H9 (cell line): ENCODE results near the gene ANKFY1. TPM values are rescaled to one million over a fixed set of nuclear protein-coding genes. Genes with fewer than 3 reads are reported as not detected.

Experiments used
- DNase-seq: peaks from one replicate; pipeline ENCODE4 v3.0.0-alpha.2; 2017
- H2AFZ ChIP-seq: one replicate; pipeline ENCODE4 v1.6.1; 2013; ENCODE audit warnings: mild to moderate bottlenecking, low read length, control low read depth, moderate library complexity
- H2AK5ac ChIP-seq: 2 replicates; pipeline ENCODE4 v1.6.1; 2013; ENCODE audit warnings: low read length, control low read depth, mixed read lengths; ENCODE audit not compliant: insufficient read length
- H2BK120ac ChIP-seq: one replicate; pipeline ENCODE4 v1.6.1; 2013; ENCODE audit warnings: low read depth, mild to moderate bottlenecking, low read length, control low read depth, inconsistent platforms; ENCODE audit not compliant: poor library complexity, severe bottlenecking
- H2BK12ac ChIP-seq: 2 replicates; pipeline ENCODE4 v1.6.1; 2013; ENCODE audit warnings: low read length, control low read depth, mixed read lengths, low read depth; ENCODE audit not compliant: insufficient read length
- H2BK15ac ChIP-seq: 2 replicates; pipeline ENCODE4 v1.6.1; 2013; ENCODE audit warnings: low read depth, low read length, control low read depth
- H2BK20ac ChIP-seq: one replicate; pipeline ENCODE4 v1.6.1; 2013; ENCODE audit warnings: low read depth, mild to moderate bottlenecking, low read length, control low read depth, inconsistent platforms; ENCODE audit not compliant: poor library complexity, severe bottlenecking
- H2BK5ac ChIP-seq: 2 replicates; pipeline ENCODE4 v1.6.1; 2013; ENCODE audit warnings: low read length, control low read depth, mixed read lengths; ENCODE audit not compliant: insufficient read length
- H3K14ac ChIP-seq: 2 replicates; pipeline ENCODE4 v1.6.1; 2013; ENCODE audit warnings: low read length, control low read depth; ENCODE audit not compliant: insufficient read depth
- H3K18ac ChIP-seq: 2 replicates; pipeline ENCODE4 v1.6.1; 2013; ENCODE audit warnings: low read depth, mild to moderate bottlenecking, mixed read lengths, low read length, control low read depth; ENCODE audit not compliant: insufficient read length
- H3K23ac ChIP-seq: 2 replicates; pipeline ENCODE4 v1.6.1; 2013; ENCODE audit warnings: low read length, control low read depth, mixed read lengths, low read depth; ENCODE audit not compliant: insufficient read length
- H3K23me2 ChIP-seq: 2 replicates; pipeline ENCODE4 v1.6.1; 2013; ENCODE audit warnings: low read depth, mild to moderate bottlenecking, mixed read lengths, low read length, control low read depth; ENCODE audit not compliant: insufficient read length, poor library complexity, severe bottlenecking
- H3K27ac ChIP-seq: 2 replicates; pipeline ENCODE4 v1.5.1; 2013; ENCODE audit warnings: low read length, control low read depth, mixed read lengths, low read depth; ENCODE audit not compliant: insufficient read length
- H3K27me3 ChIP-seq: 2 replicates; pipeline ENCODE4 v1.6.1; 2013; ENCODE audit warnings: low read length, control low read depth, inconsistent platforms; ENCODE audit not compliant: insufficient read depth
- H3K4ac ChIP-seq: 2 replicates; pipeline ENCODE4 v1.6.1; 2013; ENCODE audit warnings: low read depth, mild to moderate bottlenecking, control low read depth, inconsistent platforms, low read length, moderate library complexity
- H3K4me1 ChIP-seq: 2 replicates; pipeline ENCODE4 v1.6.1; 2013; ENCODE audit warnings: low read length, control low read depth, inconsistent platforms; ENCODE audit not compliant: insufficient read depth
- H3K4me2 ChIP-seq: 2 replicates; pipeline ENCODE4 v1.6.1; 2013; ENCODE audit warnings: low read length, control low read depth, mixed read lengths; ENCODE audit not compliant: insufficient read length, insufficient read depth
- H3K56ac ChIP-seq: 2 replicates; pipeline ENCODE4 v1.6.1; 2013; ENCODE audit warnings: low read depth, mild to moderate bottlenecking, mixed read lengths, low read length, control low read depth; ENCODE audit not compliant: insufficient read length
- H3K79me1 ChIP-seq: 2 replicates; pipeline ENCODE4 v1.6.1; 2013; ENCODE audit warnings: low read depth, mild to moderate bottlenecking, moderate library complexity, low read length, control low read depth, inconsistent platforms; ENCODE audit not compliant: insufficient read depth, poor library complexity, severe bottlenecking
- H3K79me2 ChIP-seq: 2 replicates; pipeline ENCODE4 v1.6.1; 2013; ENCODE audit warnings: low read length, control low read depth, inconsistent platforms; ENCODE audit not compliant: insufficient read depth
- H3K9ac ChIP-seq: 2 replicates; pipeline ENCODE4 v1.6.1; 2013; ENCODE audit warnings: low read length, control low read depth, mixed read lengths; ENCODE audit not compliant: insufficient read length; ENCODE audit errors: extremely low read depth
- H3K9me3 ChIP-seq: one replicate; pipeline ENCODE4 v1.6.1; 2013; ENCODE audit warnings: low read depth, low read length, inconsistent platforms; ENCODE audit not compliant: control insufficient read depth
- H3T11ph ChIP-seq: one replicate; pipeline ENCODE4 v1.6.1; 2013; ENCODE audit warnings: mild to moderate bottlenecking, low read length, control low read depth, inconsistent platforms
- H4K20me1 ChIP-seq: one replicate; pipeline ENCODE4 v1.6.1; 2013; ENCODE audit not compliant: control insufficient read depth, insufficient read length, insufficient read depth
- H4K5ac ChIP-seq: 2 replicates; pipeline ENCODE4 v1.6.1; 2013; ENCODE audit warnings: low read depth, mild to moderate bottlenecking, mixed read lengths, low read length, control low read depth; ENCODE audit not compliant: insufficient read length
- H4K8ac ChIP-seq: replicated peaks from 2 replicates; pipeline ENCODE4 v1.6.1; 2013; ENCODE audit warnings: low read length, control low read depth, mixed read lengths, low read depth; ENCODE audit not compliant: insufficient read length
- H4K91ac ChIP-seq: 2 replicates; pipeline ENCODE4 v1.6.1; 2013; ENCODE audit warnings: low read depth, mild to moderate bottlenecking, moderate library complexity, mixed read lengths, low read length, control low read depth; ENCODE audit not compliant: insufficient read length
- H3K27ac Mint-ChIP-seq, 3 experiments: 2 replicates in 2 of 3; 3 replicates in 1 of 3; pipeline ENCODE4 v1.8.0; 2020 to 2021; ENCODE audit warnings: mixed read lengths in 3 of 3, mild to moderate bottlenecking in 1 of 3, moderate library complexity in 1 of 3
- H3K27me3 Mint-ChIP-seq: 2 replicates; pipeline ENCODE4 v1.8.0; 2021; ENCODE audit warnings: low read depth, mild to moderate bottlenecking, moderate library complexity, mixed read lengths
- H3K36me3 Mint-ChIP-seq, 3 experiments: 2 replicates in 2 of 3; 3 replicates in 1 of 3; pipeline ENCODE4 v1.8.0; 2020 to 2021; ENCODE audit warnings: low read depth in 3 of 3, mixed read lengths in 3 of 3; ENCODE audit not compliant: insufficient read depth in 1 of 3
- H3K4me1 Mint-ChIP-seq, 2 experiments: 2 replicates each; pipeline ENCODE4 v1.8.0; 2020; ENCODE audit warnings: mixed read lengths in 2 of 2
- H3K4me3 Mint-ChIP-seq, 2 experiments: 2 replicates in 1 of 2; 3 replicates in 1 of 2; pipeline ENCODE4 v1.8.0; 2020 to 2021; ENCODE audit warnings: mild to moderate bottlenecking in 2 of 2, mixed read lengths in 2 of 2, moderate library complexity in 1 of 2
- H3K9me3 Mint-ChIP-seq, 2 experiments: 2 replicates in 1 of 2; 3 replicates in 1 of 2; pipeline ENCODE4 v1.8.0; 2020; ENCODE audit warnings: mild to moderate bottlenecking in 2 of 2, mixed read lengths in 2 of 2, moderate library complexity in 1 of 2
- CTCF ChIP-seq: fragments of 200-600 bp; sonication (generic); conservative IDR thresholded peaks from 3 replicates; pipeline ENCODE4 v1.8.0; 2021; ENCODE audit warnings: antibody characterized with exemption, mild to moderate bottlenecking
- WGBS: extraction: QIAGEN DNeasy Blood & Tissue Kit; methylation state at CpG from one replicate; pipeline ENCODE4 v1.1.7; 2013; ENCODE audit warnings: missing lambda C conversion rate, low lambda C conversion rate, mixed read lengths; ENCODE audit not compliant: insufficient read length; ENCODE audit errors: extremely low coverage; 5-methylcytosine and 5-hydroxymethylcytosine counted together
- total RNA-seq: library from RNA; stranded (reverse); gene quantifications from 2 replicates; pipeline ENCODE4 v1.2.1, GENCODE V29; 2021

The ANKFY1 gene
- total RNA-seq, 1 experiment from 2014 or later: 51.9 TPM

- Histone ChIP-seq H3K27ac (no peak overlapping the region), H3K27me3 (no peaks in the 10 kb centered on the region), H3K14ac (no peak overlapping the region), H3K56ac (no peak overlapping the region), H3K4me2 (no peak overlapping the region), H3K18ac (no peak overlapping the region), H2BK15ac (no peak overlapping the region), H2AFZ (no peak overlapping the region), H3K4me1 (no peaks in the 10 kb centered on the region), H3K23ac (no peak overlapping the region), H2BK120ac (no peak overlapping the region), H3K23me2 (no peaks in the 10 kb centered on the region), H3K9ac (no peak overlapping the region), H3K9me3 (no peaks in the 10 kb centered on the region), H3K4ac (no peak overlapping the region), H2BK5ac (no peak overlapping the region), H2BK12ac (no peak overlapping the region), H3K79me1 (no peaks in the 10 kb centered on the region), H4K20me1 (no peaks in the 10 kb centered on the region), H3T11ph (no peak overlapping the region), H4K8ac (no peak overlapping the region), H3K79me2 (no peaks in the 10 kb centered on the region), H2AK5ac (no peak overlapping the region), H4K5ac (no peak overlapping the region), H4K91ac (no peak overlapping the region), H2BK20ac (no peak overlapping the region)
- WGBS: no CpG with 5 or more reads among the region's 4 CpGs
- DNase-seq: no peak
- Mint-ChIP-seq H3K36me3 (peaks cover 19 to 51% (median 35%) of the 10 kb centered on the region in 3 experiments), H3K4me1 (no peaks in the 10 kb centered on the region), H3K27me3 (no peaks in the 10 kb centered on the region), H3K9me3 (no peaks in the 10 kb centered on the region), H3K4me3 (no peak overlapping the region), H3K27ac (peak overlapping the region in 1 of 3 experiments; percentile 7; a peak in 1 of 7 replicates)
- TF ChIP-seq CTCF: no peak
Measured at GRCh38 chr17:4201226-4201625, 62.6 kb downstream of the ANKFY1 start.
